Mesenteric fat pad (tissue), 1 donor: ENCODE measurements around the gene CTNNA3. TPM values are rescaled to one million over a fixed set of nuclear protein-coding genes. Genes with fewer than 3 reads are reported as not detected.
"Not testable (repeated sequence)": the region's sequence is repeated elsewhere in the genome, so short reads cannot be mapped to it uniquely, and the experiment has no call there.

Experiments used
- DNase-seq: peaks from one replicate; pipeline ENCODE4 v3.0.0-alpha.2; 2020; ENCODE audit warnings: low spot score
- total RNA-seq: library from RNA; stranded (reverse); fragmentation: NEBNext Ultra II Directional; extraction: Animal tissue kit (Norgen Biotek cat#: 25700); gene quantifications from one replicate; pipeline ENCODE4 v1.2.1, GENCODE V29; 2021
- donor health status: DM: yes; HTN: yes; CAD: no.

The CTNNA3 gene
- total RNA-seq, 1 donor from 2014 or later = 0.10 TPM

DNA sequence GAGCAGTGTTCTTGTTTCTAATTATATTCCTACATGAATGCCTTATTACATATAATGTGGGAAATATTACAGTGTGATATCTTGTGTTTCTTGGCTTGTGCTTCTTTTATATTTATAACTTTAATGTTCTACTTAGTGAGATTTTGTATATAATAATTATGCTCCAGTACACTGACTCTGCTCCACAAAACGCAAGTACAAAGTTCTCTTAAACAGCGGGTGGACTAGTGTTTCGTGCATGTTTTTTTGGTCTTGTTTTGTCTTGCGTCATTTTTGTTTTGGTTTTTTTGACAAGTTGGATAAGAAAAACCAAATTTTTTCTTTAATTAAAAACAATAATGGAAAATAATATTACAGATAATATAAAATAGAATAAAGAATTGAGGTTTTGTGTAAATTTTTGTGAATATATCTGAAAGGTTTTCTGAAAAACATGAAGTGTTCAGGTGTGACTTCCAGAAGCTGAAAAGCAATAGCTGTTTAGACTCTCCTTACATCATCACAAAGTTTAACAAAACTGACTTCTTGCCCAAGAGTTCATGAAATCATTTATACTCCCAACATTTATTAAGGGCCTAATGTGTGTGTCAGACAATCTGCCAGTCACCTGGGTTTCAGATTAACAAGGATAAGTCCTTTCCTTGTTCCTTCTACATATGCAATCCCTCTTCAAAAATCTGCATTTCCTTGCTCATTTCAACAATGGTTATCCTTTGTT is 438.4 kb downstream of the CTNNA3 start:
- DNase-seq = no peak

DNA sequence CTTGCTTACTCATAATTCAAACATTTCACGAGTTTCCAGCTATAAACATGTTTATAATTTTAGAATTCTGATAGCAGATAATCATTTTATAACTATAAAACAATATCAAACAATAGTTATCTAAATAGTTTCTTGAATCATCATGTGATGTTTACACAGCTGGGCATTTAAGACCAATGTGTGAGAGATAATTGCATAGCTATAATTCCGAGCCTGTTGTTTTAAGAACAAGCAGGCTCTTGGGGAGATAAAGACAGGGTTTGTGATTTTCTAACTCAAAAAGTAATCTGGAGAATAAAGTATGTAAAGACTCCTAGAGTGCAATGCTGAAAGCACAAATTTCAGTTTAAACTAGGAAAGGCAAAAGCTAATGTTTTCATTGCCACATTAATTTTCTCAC is 439.0 kb downstream of the CTNNA3 start:
- no peak for DNase-seq

DNA sequence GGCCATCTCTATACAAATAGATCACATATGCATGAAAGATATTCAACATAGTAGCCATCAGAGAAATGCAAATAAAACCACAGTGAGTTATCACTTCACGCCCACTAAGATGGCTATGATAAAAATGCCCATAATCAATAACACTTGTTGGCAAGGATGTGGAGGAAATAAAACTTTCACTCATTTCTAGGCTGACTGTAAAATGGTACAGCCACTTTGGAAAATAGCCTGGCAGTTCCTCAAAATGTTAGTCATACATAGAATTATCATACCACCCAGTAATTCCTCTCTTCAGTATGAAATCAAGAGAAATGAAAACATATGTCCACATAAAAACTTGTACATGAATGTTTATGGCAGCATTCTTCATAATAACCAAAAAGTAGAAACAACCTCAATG is 445.3 kb downstream of the CTNNA3 start:
- DNase-seq = no peak

DNA sequence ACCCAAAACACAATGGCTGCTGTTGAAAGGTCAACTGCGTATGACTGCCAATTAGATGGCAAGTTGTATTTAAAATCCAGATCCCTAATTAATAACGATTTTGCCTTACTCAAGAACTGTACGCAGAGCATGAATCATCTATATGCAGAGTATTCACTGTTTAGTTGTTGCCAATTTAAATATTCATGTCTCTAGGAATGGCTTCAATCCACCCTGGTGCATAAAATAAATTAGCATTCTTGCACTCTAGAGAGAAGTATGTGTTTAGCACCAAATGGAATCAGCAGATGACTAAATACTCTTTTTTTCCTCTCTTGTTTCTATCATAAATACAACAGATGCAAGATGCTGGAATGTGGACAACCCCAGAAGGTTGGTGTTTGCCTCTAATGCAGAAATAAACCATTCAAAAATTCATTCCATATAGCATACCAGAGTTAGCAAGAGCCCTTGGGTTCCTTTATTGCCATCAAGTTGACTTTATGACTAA is 449.9 kb downstream of the CTNNA3 start:
- DNase-seq = no peak

DNA sequence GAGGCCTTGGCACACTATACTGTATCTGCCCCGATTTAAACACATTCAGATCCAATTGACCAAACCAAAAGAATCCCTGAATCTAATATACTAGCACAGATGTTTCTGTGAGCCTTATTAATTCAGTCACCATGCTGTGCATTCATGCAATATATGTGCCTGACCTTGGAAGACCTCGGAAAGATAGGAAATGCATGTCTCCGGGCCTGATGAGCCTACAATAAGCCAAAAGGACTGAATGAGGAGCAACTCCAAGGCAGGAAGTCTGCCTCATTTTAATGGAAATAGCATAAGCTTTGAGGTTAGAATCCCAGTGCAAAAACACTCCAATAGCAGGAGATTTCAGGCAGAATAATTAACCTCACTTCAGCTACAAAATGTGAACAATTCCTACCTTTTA is 453.5 kb downstream of the CTNNA3 start:
- DNase-seq = no peak

DNA sequence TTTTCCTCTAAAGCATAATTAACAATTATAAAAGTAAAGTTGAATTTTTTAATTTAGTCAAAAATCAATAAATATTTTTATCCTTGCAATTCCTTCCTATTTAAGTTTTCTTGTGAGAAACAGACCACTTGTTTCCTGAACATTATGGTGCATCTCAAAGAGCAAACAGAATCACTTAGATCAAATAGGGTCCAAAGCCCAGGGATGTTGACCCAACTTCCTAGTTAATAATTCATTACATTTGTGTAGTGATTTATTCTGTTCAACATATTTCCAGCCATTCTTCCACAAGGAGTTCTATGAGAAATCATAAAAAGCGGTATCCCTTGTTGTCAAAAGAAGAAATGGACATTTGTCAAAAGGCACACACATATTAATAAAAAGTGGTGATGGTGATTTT is 454.5 kb downstream of the CTNNA3 start:
- no peak for DNase-seq

DNA sequence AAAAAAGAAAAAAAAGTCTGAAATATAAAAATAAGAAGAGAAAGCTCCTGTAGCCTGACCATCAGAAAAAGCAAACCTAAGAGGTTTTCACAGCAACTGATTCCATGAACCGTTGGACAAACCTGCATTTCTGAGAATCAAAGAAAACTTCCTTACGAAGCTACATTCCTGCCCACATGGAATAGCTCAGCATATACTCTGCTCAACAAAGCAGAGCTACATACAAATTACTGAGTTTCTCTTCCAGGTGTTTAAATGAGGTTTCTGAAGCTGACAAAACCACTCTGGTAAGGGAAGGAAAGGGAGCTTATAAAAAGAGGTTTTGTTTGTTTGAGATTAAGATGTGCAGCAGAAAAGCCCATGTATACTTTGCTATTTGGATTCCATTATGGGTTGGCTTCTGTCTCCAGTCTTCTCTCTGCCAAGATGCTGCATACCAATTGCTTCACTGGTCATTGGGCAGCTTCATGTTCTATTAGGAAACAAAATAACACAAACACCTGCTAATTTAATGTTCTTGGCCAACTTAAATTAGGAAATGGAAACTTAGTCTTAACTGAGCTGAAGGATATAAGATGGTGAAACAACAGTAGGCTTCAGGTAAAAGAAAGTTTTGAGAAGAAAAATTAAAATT is 456.0 kb downstream of the CTNNA3 start:
- no peak for DNase-seq

DNA sequence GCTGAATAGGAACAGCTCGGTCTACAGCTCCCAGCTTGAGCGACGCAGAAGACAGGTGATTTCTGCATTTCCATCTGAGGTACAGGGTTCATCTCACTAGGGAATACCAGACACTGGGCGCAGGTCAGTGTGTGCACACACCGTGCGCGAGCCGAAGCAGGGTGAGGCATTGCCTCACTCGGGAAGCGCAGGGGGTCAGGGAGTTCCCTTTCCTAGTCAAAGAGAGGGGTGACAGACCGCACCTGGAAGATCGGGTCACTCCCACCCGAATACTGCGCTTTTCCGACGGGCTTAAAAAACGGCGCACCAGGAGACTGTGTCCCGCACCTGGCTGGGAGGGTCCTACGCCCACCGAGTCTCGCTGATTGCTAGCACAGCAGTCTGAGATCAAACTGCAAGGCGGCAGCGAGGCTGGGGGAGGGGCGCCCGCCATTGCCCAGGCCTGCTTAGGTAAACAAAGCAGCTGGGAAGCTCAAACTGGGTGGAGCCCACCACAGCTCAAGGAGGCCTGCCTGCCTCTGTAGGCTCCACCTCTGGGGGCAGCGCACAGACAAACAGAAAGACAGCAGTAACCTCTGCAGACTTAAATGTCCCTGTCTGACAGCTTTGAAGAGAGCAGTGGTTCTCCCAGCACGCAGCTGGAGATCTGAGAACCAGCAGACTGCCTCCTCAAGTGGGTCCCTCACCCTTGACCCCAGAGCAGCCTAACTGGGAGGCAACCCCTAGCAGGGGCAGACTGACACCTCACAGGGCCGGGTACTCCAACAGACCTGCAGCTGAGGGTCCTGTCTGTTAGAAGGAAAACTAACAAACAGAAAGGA is 465.1 kb downstream of the CTNNA3 start:
- not testable (repeated sequence) for DNase-seq

DNA sequence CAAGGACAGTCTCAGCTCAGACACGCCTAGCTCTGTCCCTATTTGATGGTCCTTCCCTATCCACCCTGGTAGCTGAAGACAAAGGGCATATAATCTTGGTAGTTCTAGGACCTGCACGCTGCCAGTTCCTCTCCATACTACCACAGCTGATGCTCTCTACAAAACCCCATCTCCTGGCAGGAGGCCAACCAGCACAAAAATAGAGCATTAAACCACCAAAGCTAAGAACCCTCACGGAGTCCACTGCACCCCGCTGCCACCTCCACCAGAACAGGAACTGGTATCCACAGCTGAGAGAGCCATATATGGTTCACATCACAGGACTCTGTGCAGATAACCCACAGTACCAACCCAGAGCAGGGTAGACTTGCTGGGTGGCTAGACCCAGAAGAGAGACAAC is 470.8 kb downstream of the CTNNA3 start:
- no peak for DNase-seq

DNA sequence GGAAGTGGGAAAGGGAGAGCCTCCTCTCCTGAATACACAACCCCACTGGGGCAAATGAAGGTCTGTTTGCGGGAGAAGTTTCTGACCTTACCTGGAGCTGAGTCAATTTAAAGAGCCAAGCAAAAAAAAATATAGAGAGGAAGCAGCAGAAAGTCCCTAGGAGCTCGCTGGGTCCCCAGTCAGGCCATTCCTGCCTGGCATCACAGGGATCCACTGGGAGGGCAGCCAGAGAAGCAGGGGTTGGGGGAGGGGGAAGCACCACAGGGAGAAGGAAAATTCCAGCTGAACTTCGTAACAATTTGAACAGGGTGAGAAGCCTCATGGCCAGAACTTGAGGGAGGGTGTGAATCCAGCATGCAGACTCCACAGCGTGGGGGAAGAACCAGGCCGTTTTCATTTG is 471.4 kb downstream of the CTNNA3 start:
- DNase-seq = no peak

DNA sequence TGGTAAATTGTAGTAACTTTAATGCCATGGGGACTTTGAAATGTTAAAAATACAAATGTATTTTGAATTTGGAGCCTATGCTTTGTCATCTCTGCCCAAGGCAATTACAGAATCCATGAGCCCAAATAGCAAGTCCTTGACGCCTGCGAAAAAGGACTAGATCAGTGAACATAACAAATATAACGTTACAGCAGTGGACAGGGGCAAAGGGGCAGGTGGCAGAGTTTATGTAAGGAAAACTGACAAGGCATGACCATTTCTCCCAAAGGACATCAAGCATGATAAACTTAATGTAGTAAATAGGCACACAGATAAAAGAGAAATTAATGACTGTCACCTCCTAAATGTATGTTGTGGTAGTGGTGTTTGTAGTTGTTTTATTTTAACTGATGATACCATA is 473.1 kb downstream of the CTNNA3 start:
- DNase-seq = no peak

DNA sequence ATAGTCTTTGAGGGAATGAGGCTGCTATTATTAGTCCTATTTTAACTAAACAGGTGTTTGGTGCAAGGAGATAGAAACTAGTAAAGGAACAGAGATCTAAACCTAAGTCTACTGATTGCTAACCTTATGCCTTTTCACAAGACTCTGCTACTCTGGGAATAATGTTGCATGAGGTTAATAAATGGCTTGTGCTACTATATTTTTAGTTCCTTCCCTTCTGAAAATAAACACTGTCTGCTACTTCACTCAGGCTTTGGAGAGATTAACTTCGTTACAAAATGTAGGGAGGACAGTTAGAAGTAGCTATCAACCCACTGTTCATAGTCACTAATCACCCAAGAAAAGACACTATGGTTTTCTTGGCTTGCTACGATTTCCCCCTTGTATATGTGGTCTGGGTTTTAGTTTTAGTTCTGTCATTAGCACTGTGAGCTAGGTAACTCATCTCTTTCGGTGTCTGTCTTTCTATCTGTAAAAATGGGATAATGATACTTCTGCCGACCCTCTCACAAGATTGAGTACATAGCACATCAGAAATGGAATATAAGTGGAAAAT is 474.0 kb downstream of the CTNNA3 start:
- DNase-seq = no peak

DNA sequence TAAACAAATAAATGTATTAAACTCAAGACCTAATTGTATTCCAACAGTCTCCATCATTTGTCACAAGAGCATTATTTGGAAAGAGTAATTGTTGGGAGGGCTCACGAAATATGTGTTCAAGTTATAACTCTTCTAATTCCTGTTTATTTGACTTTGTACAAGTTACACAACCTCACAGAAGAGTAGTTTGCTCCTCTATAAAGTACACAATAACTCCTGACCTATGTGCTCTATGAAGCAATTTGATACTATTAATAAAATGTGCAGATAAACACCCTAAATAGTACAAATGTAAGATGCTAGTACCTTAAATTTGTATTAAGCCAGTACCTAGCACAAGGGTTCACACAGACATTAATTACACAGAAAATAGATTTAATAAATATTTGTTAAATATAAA is 484.3 kb downstream of the CTNNA3 start:
- DNase-seq = no peak

DNA sequence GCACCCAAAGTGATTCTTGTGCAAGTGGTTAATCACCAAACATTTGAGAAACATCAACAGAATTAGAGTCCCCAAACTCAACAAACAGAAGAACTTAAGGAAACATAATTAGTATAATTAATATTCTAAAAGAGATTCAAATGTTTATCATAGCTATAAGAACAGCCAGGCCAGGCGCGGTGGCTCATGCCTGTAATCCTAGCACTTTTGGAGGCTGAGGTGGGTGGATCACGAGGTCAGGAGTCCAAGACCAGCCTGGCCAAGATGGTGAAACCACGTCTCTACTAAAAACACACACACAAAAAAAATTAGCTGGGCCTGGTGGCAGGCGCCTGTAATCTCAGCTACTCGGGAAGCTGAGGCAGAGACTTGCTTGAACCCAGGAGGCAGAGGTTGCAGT is 488.1 kb downstream of the CTNNA3 start:
- DNase-seq = not testable (repeated sequence)

DNA sequence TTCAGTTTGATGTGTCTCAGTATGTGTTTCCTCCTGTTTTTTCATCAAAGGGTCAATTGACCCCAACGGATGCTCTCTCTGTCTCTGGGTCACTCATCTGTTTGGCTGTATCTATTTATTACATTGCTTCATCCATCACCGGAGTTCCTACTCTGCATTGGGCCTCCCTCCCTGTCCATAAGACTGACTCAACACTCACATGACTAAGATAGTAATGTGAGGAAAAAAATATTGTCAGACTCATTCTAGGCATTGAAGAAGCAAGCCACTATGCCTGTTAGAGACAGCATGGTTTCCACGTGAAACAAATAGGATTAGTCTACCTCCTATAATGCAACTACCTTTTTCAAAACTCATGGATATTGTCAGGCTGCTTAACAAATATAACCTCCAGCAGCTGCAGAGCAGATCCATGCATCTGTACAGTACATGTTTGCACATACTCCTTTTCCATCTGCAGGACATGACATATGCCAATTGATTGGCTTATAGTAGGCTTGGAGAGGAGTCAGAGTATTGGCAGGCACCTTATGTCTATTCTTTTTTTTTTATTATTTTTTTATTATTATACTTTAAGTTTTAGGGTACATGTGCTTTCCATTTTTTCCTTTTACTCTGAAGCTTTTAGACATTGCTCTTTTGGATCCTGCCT is 495.0 kb downstream of the CTNNA3 start:
- no peak for DNase-seq

DNA sequence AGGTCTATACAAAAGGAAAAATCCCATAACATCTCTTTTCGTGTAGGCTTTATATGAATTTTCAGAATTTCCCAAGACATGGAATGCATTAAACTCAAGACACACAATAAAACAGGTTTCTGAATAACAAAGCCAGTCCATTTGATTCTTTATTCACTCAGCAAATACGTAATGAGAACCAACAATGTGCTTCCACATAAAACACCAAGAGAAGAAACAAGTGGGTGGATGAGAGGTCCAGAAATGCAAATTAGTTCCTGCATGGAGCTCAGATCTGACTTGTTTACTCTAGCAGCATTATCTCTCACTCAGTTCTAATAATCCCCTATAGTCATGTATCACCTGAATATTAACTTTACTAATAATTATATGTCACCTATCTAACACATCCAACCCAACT is 520.6 kb downstream of the CTNNA3 start:
- DNase-seq = no peak

DNA sequence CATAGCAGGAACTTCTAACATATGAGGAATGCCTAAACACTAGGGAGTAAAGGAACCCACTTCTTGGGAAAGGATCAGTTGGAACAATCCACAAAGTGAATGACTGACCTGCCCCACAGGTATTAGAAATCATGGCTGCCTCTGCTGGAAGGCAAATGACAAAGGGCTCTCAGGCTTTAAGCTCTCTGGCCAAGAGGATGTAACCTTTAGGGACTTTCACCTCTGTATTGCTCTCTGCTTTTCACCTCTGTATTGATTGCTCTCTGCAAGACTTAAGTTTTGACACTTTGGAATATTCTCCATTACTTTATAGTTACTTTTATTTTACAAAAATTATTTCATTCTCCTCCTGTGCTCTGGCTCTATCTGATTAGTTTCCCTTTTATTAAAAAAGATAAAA is 522.2 kb downstream of the CTNNA3 start:
- DNase-seq = no peak

DNA sequence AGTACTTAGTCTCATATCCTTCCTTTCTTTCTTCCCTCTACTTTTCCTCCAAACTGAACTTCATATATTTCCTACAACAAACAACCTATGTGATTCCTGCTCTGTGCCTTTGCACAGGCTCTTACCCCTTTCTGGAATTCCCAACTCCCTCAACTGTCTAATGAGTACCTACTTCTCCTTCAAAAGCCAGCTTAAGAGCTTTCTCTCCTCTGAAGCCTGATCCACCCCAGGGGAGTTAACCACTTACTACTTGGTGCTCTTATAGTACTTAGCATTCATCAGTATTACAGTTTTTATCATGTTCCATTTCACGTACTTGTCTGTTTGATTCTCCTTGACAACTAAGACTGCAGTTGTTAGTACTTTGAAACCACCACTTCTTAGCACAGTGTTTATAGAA is 524.0 kb downstream of the CTNNA3 start:
- DNase-seq = no peak

DNA sequence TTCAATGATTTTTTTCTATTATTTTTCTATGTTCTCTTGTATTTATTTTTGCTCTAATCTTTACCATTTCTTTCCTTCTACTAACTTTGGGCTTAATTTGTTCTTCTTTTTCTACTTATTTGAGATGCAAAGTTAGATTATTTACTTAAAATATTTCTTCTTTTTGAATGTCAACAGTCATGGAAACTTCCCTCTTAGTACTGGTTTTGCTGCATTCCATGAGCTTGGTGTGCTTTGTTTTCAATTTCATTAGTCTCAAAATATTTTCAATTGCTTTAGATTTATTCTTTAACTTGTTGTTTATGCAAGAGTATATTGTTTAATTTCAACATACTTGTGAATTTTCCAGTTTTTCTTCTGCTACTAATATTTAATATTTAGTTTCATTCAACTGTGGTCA is 539.8 kb downstream of the CTNNA3 start:
- no peak for DNase-seq

DNA sequence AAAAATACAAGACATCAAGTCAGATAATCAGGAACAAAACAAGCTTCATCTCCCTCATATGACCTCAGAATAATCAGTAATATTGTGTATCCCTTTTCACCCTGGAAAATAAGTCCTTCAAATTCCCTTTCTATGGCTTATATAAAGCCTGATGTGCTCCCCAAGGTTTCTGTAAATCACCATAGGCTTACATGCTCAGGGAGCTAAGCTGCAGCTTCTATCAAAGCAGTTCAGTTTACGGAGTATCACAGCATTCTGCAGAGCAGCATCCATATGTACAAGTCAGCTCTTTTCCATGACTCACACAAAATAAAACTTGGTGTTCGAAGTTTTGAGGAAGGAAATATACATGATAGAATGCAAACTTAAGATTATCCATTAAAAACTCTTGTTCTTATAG is 544.5 kb downstream of the CTNNA3 start:
- no peak for DNase-seq

DNA sequence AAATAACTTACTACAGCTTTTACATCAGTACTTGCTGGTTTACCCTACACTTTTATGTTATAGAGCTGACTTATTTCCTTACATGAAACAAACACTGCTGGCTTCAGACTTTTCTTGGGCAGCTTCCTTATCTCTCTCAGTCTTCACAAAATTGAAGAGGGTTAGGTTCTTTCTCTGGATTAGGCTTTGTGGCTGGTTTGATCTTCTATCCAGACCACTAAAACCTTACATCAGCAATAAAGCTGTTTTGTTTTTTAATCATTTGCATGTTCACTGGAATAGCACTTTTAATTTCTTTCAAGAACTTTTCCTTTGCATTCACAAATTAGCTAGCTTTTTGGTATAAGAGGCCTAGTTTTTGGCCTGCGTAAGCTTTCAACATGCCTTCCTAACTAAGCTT is 551.5 kb downstream of the CTNNA3 start:
- DNase-seq = no peak
